Gastroesophageal sphincter (tissue), 3 donors: Measurements from ENCODE around the gene CEACAM20.

Experiments used
- POLR2A ChIP-seq, 2 donors: fragments of 450-650 bp; IDR thresholded peaks; one replicate each; pipeline ENCODE4 v1.6.1; 2017; ENCODE audit warnings: antibody characterized with exemption in 2 of 2, mild to moderate bottlenecking in 2 of 2, moderate library complexity in 1 of 2
- TF ChIP-seq, protein P1 (sequence below), 4 experiments: fragments of 200-600 bp in 2 of 4; fragments of 450-650 bp in 2 of 4; sonication (generic) in 1 of 4; IDR thresholded peaks; one replicate each; pipeline ENCODE4 v1.5.1; 2017 to 2019; ENCODE audit warnings: antibody characterized with exemption in 4 of 4, mild to moderate bottlenecking in 2 of 4, moderate library complexity in 2 of 4

DNA sequence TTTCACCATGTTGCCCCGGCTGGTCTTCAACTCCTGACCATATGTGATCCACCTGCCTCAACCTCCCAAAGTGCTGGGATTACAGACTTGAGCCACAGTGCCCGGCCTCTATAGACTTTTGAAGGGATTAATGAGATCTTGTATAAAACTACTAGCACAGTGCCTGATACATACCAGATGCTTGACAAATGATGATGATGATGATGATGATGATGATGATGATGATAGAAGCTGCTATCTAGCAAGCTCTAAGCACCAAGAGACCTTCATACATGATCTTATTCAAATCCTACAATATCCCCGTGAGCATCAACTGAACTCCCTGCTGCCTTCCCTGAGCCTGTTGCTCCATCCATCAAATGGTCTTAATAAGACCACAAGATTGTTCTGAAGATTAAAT, 14.4 kb downstream of the CEACAM20 start:
- TF ChIP-seq POLR2A (IDR thresholded peaks at IDR 0.05), result no peak
- TF ChIP-seq, protein P1, sequence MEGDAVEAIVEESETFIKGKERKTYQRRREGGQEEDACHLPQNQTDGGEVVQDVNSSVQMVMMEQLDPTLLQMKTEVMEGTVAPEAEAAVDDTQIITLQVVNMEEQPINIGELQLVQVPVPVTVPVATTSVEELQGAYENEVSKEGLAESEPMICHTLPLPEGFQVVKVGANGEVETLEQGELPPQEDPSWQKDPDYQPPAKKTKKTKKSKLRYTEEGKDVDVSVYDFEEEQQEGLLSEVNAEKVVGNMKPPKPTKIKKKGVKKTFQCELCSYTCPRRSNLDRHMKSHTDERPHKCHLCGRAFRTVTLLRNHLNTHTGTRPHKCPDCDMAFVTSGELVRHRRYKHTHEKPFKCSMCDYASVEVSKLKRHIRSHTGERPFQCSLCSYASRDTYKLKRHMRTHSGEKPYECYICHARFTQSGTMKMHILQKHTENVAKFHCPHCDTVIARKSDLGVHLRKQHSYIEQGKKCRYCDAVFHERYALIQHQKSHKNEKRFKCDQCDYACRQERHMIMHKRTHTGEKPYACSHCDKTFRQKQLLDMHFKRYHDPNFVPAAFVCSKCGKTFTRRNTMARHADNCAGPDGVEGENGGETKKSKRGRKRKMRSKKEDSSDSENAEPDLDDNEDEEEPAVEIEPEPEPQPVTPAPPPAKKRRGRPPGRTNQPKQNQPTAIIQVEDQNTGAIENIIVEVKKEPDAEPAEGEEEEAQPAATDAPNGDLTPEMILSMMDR (IDR thresholded peaks at IDR 0.05), result no peak
